ENCODE data around the gene RCBTB2.

Gene RCBTB2

GRCh38 chr13:48493066-48493765 lies 39.7 kb downstream of the RCBTB2 start:
- TF ChIP-seq CTCF (IDR thresholded peaks at IDR 0.05; ENCODE audit: insufficient read depth, missing control alignments): no peak
- DNase-seq (ENCODE audit: insufficient read length, low spot score): no peak
- no peak for FAIRE-seq

GRCh38 chr13:48492470-48493065 lies 40.3 kb downstream of the RCBTB2 start:
- DNase-seq (ENCODE audit: insufficient read length, low spot score) (no peak), FAIRE-seq (no peak)
- no peak for TF ChIP-seq CTCF (IDR thresholded peaks at IDR 0.05; ENCODE audit: insufficient read depth, missing control alignments)

DNA sequence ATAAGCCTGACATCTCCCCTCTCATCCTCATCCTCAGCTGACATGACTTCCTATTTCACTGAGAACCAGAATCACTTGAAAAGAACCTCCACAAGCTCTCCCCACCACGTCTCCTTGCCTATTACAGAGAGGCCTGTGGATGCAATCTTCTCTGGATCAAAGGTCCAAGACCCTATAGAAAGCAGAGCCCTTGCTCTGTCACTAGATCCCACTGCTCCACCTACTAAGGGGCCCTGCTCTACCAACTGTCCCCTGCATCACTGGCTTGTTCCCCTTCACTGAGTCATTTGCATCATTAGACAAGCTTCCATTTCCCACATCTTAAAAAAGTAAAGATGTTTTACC lies 40.8 kb downstream of the RCBTB2 start:
- no peak for FAIRE-seq
- TF ChIP-seq CTCF (IDR thresholded peaks at IDR 0.05; ENCODE audit: insufficient read depth, missing control alignments): no peak
- DNase-seq (ENCODE audit: insufficient read length, low spot score): no peak

DNA sequence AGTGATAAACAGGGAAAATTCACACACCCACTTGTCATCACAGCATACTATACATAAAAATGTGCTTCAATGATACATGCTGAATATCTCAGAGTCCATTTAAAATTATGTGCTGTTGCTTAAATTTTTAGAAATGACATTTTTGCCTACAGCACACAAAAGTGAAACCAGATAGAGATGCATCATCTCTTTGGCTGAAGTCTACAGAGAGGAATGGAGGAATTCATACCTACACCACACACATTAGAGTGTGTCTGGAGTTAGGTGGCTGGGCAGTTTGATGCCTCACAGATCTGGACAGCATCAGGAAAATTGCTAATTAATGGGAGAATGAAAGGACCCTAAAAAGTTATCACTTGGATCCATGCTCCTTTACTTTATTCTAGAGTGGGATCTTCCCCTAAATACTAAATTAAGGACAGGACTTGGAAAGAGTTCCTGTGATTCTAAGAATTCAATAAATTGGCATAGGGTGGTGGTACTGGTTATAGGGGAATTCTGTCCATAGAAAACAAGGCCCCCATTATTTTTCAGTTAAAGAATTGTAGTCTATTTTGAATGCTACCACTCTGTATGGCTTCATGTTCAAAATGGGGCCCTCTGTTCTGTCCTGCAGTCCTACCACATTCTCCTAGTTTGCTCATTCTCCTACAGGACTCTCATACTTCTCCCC lies 41.3 kb downstream of the RCBTB2 start:
- FAIRE-seq: no peak
- TF ChIP-seq CTCF (IDR thresholded peaks at IDR 0.05; ENCODE audit: insufficient read depth, missing control alignments): no peak
- DNase-seq (ENCODE audit: insufficient read length, low spot score): no peak

GRCh38 chr13:48490241-48490640 lies 42.6 kb downstream of the RCBTB2 start:
- no peak for FAIRE-seq
- DNase-seq (ENCODE audit: insufficient read length, low spot score): no peak
- no peak for TF ChIP-seq CTCF (IDR thresholded peaks at IDR 0.05; ENCODE audit: insufficient read depth, missing control alignments)

GRCh38 chr13:48489666-48490065 lies 43.2 kb downstream of the RCBTB2 start:
- DNase-seq (ENCODE audit: insufficient read length, low spot score): no peak
- no peak for FAIRE-seq
- no peak for TF ChIP-seq CTCF (IDR thresholded peaks at IDR 0.05; ENCODE audit: insufficient read depth, missing control alignments)

DNA sequence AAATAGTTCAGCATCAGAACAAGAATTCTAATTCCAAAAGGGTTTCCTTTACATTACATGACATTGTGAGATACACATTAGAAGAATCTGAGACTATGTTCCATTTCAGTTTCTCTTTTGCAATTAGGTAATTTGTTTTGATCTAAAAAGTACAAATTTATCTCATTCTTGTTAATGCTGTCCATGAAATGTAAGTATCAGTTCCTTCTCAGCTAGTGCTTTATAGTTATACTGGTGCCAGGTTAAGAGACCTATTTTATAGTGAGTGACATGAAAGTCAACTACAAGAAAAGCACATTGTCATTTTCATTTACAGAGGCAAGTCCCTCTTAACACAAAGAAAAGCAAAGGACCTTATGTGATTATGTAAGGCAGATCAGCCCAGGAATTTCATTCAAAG lies 43.9 kb downstream of the RCBTB2 start:
- FAIRE-seq (no peak), DNase-seq (ENCODE audit: insufficient read length, low spot score) (no peak)
- no peak for TF ChIP-seq CTCF (IDR thresholded peaks at IDR 0.05; ENCODE audit: insufficient read depth, missing control alignments)

Data from D721Med (cell line).